Kidney (tissue), 14 donors: ENCODE results near the gene C20orf202. TPM values are rescaled to one million over a fixed set of nuclear protein-coding genes. Genes with fewer than 3 reads are reported as not detected.

Source experiments
- DNase-seq, 5 donors: peaks; one replicate each; pipeline ENCODE4 v3.0.0-alpha.2; 2013 to 2020
- FAIRE-seq: peaks from 2 replicates; lab custom pipeline; 2012; peaks lifted over from hg19 to GRCh38; lab: Jason Lieb, UNC
- H3K27ac ChIP-seq, 2 donors: one replicate each; pipeline ENCODE4 v1.7.0; 2013; ENCODE audit warnings: low read depth in 2 of 2, low read length in 2 of 2, inconsistent platforms in 1 of 2
- H3K27me3 ChIP-seq: one replicate; pipeline ENCODE4 v1.7.1; 2013; ENCODE audit warnings: low read length, inconsistent platforms; ENCODE audit not compliant: control insufficient read depth, insufficient read depth
- H3K36me3 ChIP-seq, 3 donors: one replicate each; pipeline versions ENCODE4 v1.7.0 to v1.7.1; 2013; ENCODE audit warnings: low read length in 3 of 3, control low read depth in 1 of 3, inconsistent platforms in 1 of 3; ENCODE audit not compliant: insufficient read depth in 3 of 3, control insufficient read depth in 2 of 3
- H3K4me1 ChIP-seq, 3 donors: one replicate each; pipeline versions ENCODE4 v1.7.0 to v1.7.1; 2013; ENCODE audit warnings: low read length in 3 of 3, inconsistent platforms in 1 of 3, low read depth in 1 of 3; ENCODE audit not compliant: control insufficient read depth in 2 of 3, insufficient read depth in 2 of 3
- H3K4me3 ChIP-seq, 3 donors: one replicate each; pipeline versions ENCODE4 v1.7.0 to v1.8.1; 2013; ENCODE audit warnings: low read length in 3 of 3, control low read depth in 1 of 3, inconsistent platforms in 1 of 3
- H3K9ac ChIP-seq, 3 donors: one replicate each; pipeline versions ENCODE4 v1.7.0 to v1.7.1; 2013; ENCODE audit warnings: low read length in 3 of 3, control low read depth in 1 of 3, inconsistent platforms in 1 of 3
- H3K9me3 ChIP-seq, 3 donors: one replicate each; pipeline versions ENCODE4 v1.7.0 to v1.7.1; 2013; ENCODE audit warnings: low read length in 3 of 3, control low read depth in 1 of 3, inconsistent platforms in 1 of 3; ENCODE audit not compliant: control insufficient read depth in 2 of 3, insufficient read depth in 1 of 3
- intact Hi-C: fragments of 100-400 bp; cut with DNase I; formaldehyde crosslinking; loops from one replicate; pipeline ENCODE4 v1.11.1; 2022
- polyA plus RNA-seq: library from polyadenylated mRNA; stranded (reverse); fragments of 350-450 nt; fragmentation: Illumina TruSeq; extraction: RNeasy Lipid Tissue Mini Kit (QIAGEN cat#74804); gene quantifications from one replicate; pipeline ENCODE4 v1.2.3, GENCODE V29; 2014; ENCODE audit warnings: low read depth, low replicate concordance; ENCODE audit not compliant: insufficient read depth
- total RNA-seq: library from RNA; stranded (reverse); fragmentation: NEBNext Ultra II Directional; extraction: Animal tissue kit (Norgen Biotek cat#: 25700); gene quantifications from one replicate; pipeline ENCODE4 v1.2.1, GENCODE V29; 2021
- TF ChIP-seq, protein P1 (sequence below): IDR thresholded peaks from 3 replicates; pipeline ENCODE4 v1.5.1; 2012; ENCODE audit warnings: mild to moderate bottlenecking, moderate library complexity, borderline replicate concordance; ENCODE audit not compliant: insufficient read depth; ENCODE audit errors: extremely low read depth
- donor health status: control.
- donor health status: control.
- donor health status: control.
- donor health status: control.
- donor health status: control.
- donor health status: DM: yes; HTN: yes; CAD: no.
- donor health status: Normal renal cell carcinoma (clear cell type).

The C20orf202 gene
- total and polyA plus RNA-seq, 2 donors from 2014 or later: 0.16 to 0.73 TPM

DNA sequence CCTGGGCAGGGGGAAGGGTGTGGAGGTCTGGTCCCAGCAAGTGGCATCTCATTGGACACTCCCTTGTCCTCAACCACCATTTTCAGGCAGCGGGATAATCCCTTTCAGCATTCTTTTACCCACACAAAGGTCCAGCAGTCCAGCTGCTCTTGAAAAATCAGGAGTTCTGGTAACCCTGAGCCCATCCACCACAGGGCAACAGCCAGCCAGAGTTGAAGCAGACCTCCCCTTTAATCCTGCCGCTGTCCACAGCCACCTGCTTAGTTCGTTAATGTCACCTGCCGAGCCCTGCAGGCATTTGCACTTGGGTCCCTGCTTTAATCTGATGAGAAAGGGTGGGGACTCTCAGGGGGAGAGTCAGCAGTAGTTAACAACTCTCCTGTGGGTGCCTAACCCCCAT is 29.6 kb upstream of the C20orf202 start:
- Histone ChIP-seq H3K27ac (no peak overlapping the region), H3K4me1 (no peaks in the 10 kb centered on the region), H3K9me3 (no peaks in the 10 kb centered on the region), H3K27me3 (no peaks in the 10 kb centered on the region), H3K36me3 (peaks cover 5 to 18% (median 17%) of the 10 kb centered on the region in 3 donors), H3K9ac (no peak overlapping the region), H3K4me3 (no peak overlapping the region)
- FAIRE-seq (no peak), DNase-seq (no peak)
- TF ChIP-seq, protein P1, sequence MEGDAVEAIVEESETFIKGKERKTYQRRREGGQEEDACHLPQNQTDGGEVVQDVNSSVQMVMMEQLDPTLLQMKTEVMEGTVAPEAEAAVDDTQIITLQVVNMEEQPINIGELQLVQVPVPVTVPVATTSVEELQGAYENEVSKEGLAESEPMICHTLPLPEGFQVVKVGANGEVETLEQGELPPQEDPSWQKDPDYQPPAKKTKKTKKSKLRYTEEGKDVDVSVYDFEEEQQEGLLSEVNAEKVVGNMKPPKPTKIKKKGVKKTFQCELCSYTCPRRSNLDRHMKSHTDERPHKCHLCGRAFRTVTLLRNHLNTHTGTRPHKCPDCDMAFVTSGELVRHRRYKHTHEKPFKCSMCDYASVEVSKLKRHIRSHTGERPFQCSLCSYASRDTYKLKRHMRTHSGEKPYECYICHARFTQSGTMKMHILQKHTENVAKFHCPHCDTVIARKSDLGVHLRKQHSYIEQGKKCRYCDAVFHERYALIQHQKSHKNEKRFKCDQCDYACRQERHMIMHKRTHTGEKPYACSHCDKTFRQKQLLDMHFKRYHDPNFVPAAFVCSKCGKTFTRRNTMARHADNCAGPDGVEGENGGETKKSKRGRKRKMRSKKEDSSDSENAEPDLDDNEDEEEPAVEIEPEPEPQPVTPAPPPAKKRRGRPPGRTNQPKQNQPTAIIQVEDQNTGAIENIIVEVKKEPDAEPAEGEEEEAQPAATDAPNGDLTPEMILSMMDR: no peak
- intact Hi-C loops: no loop called here

DNA sequence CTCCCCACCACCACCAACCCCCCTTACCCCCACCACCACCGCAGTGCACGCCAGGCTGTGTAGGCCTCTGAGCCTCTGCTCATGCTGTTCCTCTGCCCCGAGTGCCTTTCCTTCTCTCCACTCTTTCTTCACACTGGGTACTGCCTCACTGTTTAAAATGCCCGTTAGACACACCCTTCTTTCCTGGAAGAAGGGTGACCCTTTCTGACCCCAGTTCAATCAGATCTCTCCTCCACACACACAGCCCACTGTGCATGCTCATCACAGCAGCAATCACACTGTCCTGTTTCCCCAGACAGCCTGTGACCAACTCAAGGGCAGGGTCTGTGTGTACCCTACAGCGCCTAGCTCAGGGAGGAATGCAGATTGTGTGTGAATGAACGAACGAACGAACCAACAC is 28.5 kb upstream of the C20orf202 start:
- Histone ChIP-seq H3K4me3 (no peak overlapping the region), H3K9me3 (no peaks in the 10 kb centered on the region), H3K9ac (no peak overlapping the region), H3K27ac (no peak overlapping the region), H3K27me3 (no peaks in the 10 kb centered on the region), H3K4me1 (no peaks in the 10 kb centered on the region), H3K36me3 (peaks cover 0 to 12% (median 6%) of the 10 kb centered on the region in 3 donors)
- DNase-seq (no peak), FAIRE-seq (no peak)
- TF ChIP-seq, protein P1: no peak
- intact Hi-C loops: no loop called here

DNA sequence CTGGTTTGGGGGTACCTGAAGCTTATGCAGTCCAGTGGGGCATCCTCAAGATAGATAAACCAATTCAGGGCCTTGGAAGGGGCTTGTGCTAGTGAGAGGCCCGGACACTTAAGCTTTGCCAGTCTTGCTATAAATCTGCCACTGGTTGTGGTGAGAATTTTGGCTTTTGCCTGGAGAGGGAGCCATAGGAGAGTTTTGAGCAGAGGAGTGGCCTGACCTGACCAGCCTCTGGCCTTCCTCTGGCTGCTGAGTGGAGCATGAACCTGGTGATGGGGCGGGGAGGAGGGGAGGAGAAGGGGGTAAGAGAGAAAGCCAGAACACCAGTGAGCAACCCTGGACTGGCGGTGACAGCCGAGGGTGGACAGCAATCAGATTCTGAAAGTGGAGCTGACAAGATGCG is 25.6 kb upstream of the C20orf202 start:
- no peaks in the 10 kb centered on the region for H3K27me3 ChIP-seq
- H3K36me3 ChIP-seq: peaks cover 0 to 3% (median 0%) of the 10 kb centered on the region in 3 donors
- intact Hi-C loops: no loop called here
- H3K4me1 ChIP-seq: no peaks in the 10 kb centered on the region
- FAIRE-seq (no peak), DNase-seq (peak in 2 of 5 donors; percentile 9 to 11)
- no peak overlapping the region for H3K27ac ChIP-seq
- TF ChIP-seq, protein P1: no peak
- no peaks in the 10 kb centered on the region for H3K9me3 ChIP-seq
- H3K4me3 ChIP-seq: no peak overlapping the region
- no peak overlapping the region for H3K9ac ChIP-seq

DNA sequence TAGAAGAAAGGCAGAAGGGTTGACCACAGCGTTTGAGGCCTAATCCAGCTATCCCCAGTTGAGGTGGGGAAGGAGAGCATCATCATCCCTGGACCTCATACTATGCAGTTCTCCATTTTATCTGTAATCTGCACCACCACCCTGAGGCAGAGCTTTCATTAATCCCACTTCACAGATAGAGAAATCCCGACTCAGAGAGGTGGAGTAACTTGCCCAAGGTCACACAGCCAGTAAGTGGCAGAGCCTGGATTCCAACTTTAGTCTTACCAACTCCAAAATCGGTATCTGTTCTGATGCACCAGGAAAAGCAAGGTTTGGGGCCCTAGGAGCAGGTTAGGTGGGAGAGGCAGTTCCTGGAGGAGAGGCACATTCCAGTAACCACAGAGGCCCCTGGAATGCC is 25.2 kb upstream of the C20orf202 start:
- TF ChIP-seq, protein P1: no peak
- Histone ChIP-seq H3K27me3 (no peaks in the 10 kb centered on the region), H3K9me3 (no peaks in the 10 kb centered on the region), H3K4me1 (no peaks in the 10 kb centered on the region), H3K27ac (no peak overlapping the region), H3K36me3 (peaks cover 0 to 2% (median 0%) of the 10 kb centered on the region in 3 donors), H3K9ac (no peak overlapping the region), H3K4me3 (no peak overlapping the region)
- intact Hi-C loops: no loop called here
- no peak for FAIRE-seq
- no peak for DNase-seq
